Measurements from ENCODE around the gene VANGL1. TPM values are rescaled to one million over a fixed set of nuclear protein-coding genes. Genes with fewer than 3 reads are reported as not detected.

Gene VANGL1
- total RNA-seq, 2 experiments from 2014 or later: 1.1 to 1.8 TPM

DNA sequence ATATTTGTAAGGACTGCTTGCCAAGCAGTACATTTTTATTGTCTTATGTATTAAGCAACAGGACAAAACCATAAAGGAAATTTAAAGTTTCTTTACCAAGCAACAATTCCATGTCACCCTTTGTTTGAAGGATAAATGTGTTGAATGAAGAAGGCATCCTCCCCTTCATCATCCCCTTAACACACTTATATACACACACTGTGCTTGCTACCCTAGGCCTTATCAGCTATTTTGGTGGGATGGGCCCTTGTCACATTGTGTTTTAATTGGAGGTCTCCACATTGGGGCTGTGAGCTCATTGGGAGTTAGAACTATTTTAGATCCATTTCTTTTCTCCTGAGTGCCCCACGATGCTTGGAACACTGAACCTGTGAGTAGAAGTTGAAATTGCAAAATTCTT, 1.9 kb downstream of the VANGL1 start:
- Mint-ChIP-seq H3K27ac (no peak overlapping the region), H3K27me3 (peaks cover 29% of the 10 kb centered on the region), H3K9me3 (peaks cover 6% of the 10 kb centered on the region), H3K4me1 (ENCODE audit: low read depth) (peaks cover 14% of the 10 kb centered on the region), H3K36me3 (ENCODE audit: low read depth) (peaks cover 12% of the 10 kb centered on the region), H3K4me3 (peak overlapping the region; percentile 89)
- no peaks in the 10 kb centered on the region for H3K36me3 ChIP-seq (ENCODE audit: insufficient read depth, low read length)
- TF ChIP-seq, protein P1, sequence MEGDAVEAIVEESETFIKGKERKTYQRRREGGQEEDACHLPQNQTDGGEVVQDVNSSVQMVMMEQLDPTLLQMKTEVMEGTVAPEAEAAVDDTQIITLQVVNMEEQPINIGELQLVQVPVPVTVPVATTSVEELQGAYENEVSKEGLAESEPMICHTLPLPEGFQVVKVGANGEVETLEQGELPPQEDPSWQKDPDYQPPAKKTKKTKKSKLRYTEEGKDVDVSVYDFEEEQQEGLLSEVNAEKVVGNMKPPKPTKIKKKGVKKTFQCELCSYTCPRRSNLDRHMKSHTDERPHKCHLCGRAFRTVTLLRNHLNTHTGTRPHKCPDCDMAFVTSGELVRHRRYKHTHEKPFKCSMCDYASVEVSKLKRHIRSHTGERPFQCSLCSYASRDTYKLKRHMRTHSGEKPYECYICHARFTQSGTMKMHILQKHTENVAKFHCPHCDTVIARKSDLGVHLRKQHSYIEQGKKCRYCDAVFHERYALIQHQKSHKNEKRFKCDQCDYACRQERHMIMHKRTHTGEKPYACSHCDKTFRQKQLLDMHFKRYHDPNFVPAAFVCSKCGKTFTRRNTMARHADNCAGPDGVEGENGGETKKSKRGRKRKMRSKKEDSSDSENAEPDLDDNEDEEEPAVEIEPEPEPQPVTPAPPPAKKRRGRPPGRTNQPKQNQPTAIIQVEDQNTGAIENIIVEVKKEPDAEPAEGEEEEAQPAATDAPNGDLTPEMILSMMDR (IDR thresholded peaks at IDR 0.05): no peak
- ATAC-seq (ENCODE audit: poor library complexity): no peak
- POLR2A ChIA-PET: no interaction called here
- H3K27ac ChIP-seq (ENCODE audit: low read depth in 1 of 2, low read length in 2 of 2): no peak overlapping the region
- intact Hi-C loops (cut with DNase I, micrococcal nuclease): no loop called here
- H3K9me3 ChIP-seq (ENCODE audit: control insufficient read depth in 1 of 2, insufficient read depth in 1 of 2, low read length in 2 of 2): peaks cover 0 to 20% of the 10 kb centered on the region in 2 experiments
- H3K4me1 ChIP-seq (ENCODE audit: insufficient read depth, low read length): peaks cover 8% of the 10 kb centered on the region
- H3K4me3 ChIP-seq (ENCODE audit: low read length): no peak overlapping the region
- no peak for DNase-seq
- peaks cover 13 to 18% of the 10 kb centered on the region in 2 experiments for H3K27me3 ChIP-seq (ENCODE audit: control insufficient read depth in 1 of 2, insufficient read depth in 2 of 2, low read length in 2 of 2)
- CTCF ChIA-PET: no interaction called here

DNA sequence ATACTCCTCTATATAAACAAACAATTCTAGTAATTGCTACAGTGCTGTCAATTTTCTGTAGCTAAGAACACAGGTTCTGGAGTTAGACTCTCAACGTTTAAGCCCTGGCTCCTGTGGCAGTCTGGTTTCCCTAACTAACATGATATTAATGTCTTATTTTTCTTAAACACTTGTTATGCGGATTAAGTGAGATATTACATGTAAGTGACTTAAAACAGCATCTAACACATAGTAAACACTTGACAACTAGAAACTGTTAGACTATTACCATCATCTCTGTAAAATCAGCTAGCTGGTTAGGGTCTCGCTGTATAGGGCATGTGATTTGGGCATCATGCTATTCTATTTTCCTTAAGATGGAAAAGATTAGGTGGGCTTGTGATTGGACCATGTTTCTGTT, 2.3 kb downstream of the VANGL1 start:
- ChIA-PET CTCF (no interaction called here), POLR2A (no interaction called here)
- Mint-ChIP-seq H3K4me3 (peak overlapping the region; percentile 9), H3K27me3 (peaks cover 29% of the 10 kb centered on the region), H3K9me3 (peaks cover 6% of the 10 kb centered on the region), H3K36me3 (ENCODE audit: low read depth) (peaks cover 12% of the 10 kb centered on the region), H3K4me1 (ENCODE audit: low read depth) (peaks cover 14% of the 10 kb centered on the region), H3K27ac (no peak overlapping the region)
- no peak overlapping the region for H3K27ac ChIP-seq (ENCODE audit: low read depth in 1 of 2, low read length in 2 of 2)
- intact Hi-C loops (cut with DNase I, micrococcal nuclease): no loop called here
- no peak overlapping the region for H3K4me3 ChIP-seq (ENCODE audit: low read length)
- TF ChIP-seq, protein P1 (IDR thresholded peaks at IDR 0.05): no peak
- peaks cover 0 to 16% of the 10 kb centered on the region in 2 experiments for H3K9me3 ChIP-seq (ENCODE audit: control insufficient read depth in 1 of 2, insufficient read depth in 1 of 2, low read length in 2 of 2)
- H3K4me1 ChIP-seq (ENCODE audit: insufficient read depth, low read length): peaks cover 8% of the 10 kb centered on the region
- ATAC-seq (ENCODE audit: poor library complexity) (no peak), DNase-seq (no peak)
- H3K27me3 ChIP-seq (ENCODE audit: control insufficient read depth in 1 of 2, insufficient read depth in 2 of 2, low read length in 2 of 2): peaks cover 13 to 18% of the 10 kb centered on the region in 2 experiments
- H3K36me3 ChIP-seq (ENCODE audit: insufficient read depth, low read length): no peaks in the 10 kb centered on the region

DNA sequence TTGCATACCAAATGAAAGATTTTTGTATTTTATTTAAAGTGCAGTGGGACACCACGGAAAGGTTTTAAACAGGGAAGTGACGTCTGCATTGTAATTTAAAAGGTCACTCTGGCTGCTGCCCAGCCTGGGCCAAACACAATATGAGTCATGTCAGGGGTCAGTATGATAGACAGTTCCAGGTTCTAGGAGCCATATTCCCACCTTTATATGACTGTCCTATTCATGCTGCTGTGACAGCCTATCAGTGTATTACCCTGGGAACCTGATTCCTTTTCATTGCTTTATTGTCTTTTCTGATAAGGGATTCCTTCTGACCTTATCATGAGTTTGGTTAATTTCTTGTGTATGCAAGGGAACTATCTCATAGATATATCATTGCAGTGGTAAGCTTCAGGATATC, 5.3 kb downstream of the VANGL1 start:
- no peaks in the 10 kb centered on the region for H3K36me3 ChIP-seq (ENCODE audit: insufficient read depth, low read length)
- Mint-ChIP-seq H3K27me3 (peaks cover 13% of the 10 kb centered on the region), H3K4me3 (no peak overlapping the region), H3K4me1 (ENCODE audit: low read depth) (peaks cover 8% of the 10 kb centered on the region), H3K9me3 (no peaks in the 10 kb centered on the region), H3K27ac (no peak overlapping the region), H3K36me3 (ENCODE audit: low read depth) (peaks cover 8% of the 10 kb centered on the region)
- DNase-seq: no peak
- ATAC-seq (ENCODE audit: poor library complexity): no peak
- intact Hi-C loops (cut with DNase I, micrococcal nuclease): no loop called here
- CTCF ChIA-PET: no interaction called here
- no peaks in the 10 kb centered on the region for H3K27me3 ChIP-seq (ENCODE audit: control insufficient read depth in 1 of 2, insufficient read depth in 2 of 2, low read length in 2 of 2)
- TF ChIP-seq, protein P1 (IDR thresholded peaks at IDR 0.05): no peak
- peaks cover 8% of the 10 kb centered on the region for H3K4me1 ChIP-seq (ENCODE audit: insufficient read depth, low read length)
- no peak overlapping the region for H3K4me3 ChIP-seq (ENCODE audit: low read length)
- no peak overlapping the region for H3K27ac ChIP-seq (ENCODE audit: low read depth in 1 of 2, low read length in 2 of 2)
- POLR2A ChIA-PET: no interaction called here
- no peaks in the 10 kb centered on the region for H3K9me3 ChIP-seq (ENCODE audit: control insufficient read depth in 1 of 2, insufficient read depth in 1 of 2, low read length in 2 of 2)

Measured in CD4-positive, alpha-beta T cell (primary cell).